Measurements from ENCODE around the gene NOB1. TPM values are rescaled to one million over a fixed set of nuclear protein-coding genes. Genes with fewer than 3 reads are reported as not detected.

Gene NOB1
- total and polyA plus RNA-seq, 2 donors (not counting 1 experiment from before 2014, with no cell fraction given): 42.3 to 44.9 TPM

- no peak overlapping the region for H3K4me2 ChIP-seq (replicated peaks; ENCODE audit: low read depth, low read length, poor library complexity, severe bottlenecking)
- TF ChIP-seq CTCF (IDR thresholded peaks at IDR 0.05) (no peak), EZH2 (IDR thresholded peaks at IDR 0.05; ENCODE audit: borderline replicate concordance, insufficient read depth, low read depth, low read length, poor library complexity, severe bottlenecking) (no peak)
- no peak overlapping the region for H3K27ac Mint-ChIP-seq
- H3K79me2 ChIP-seq (ENCODE audit: control insufficient read depth, insufficient read depth, low read length): no peaks in the 10 kb centered on the region
- no peaks in the 10 kb centered on the region for H3K9me3 ChIP-seq (ENCODE audit: control extremely low read depth in 1 of 3, control insufficient read depth in 2 of 3, insufficient read depth in 1 of 3, low read length in 2 of 3)
- no peaks in the 10 kb centered on the region for H3K36me3 ChIP-seq (replicated peaks in 1 of 2; ENCODE audit: control extremely low read depth in 1 of 2, control insufficient read depth in 1 of 2, extremely low read depth in 1 of 2, insufficient read depth in 2 of 2, low read length in 1 of 2)
- DNase-seq (no peak), ATAC-seq (ENCODE audit: low read depth) (no peak)
- H3K27me3 ChIP-seq (replicated peaks in 1 of 4; ENCODE audit: control extremely low read depth in 1 of 4, control insufficient read depth in 3 of 4, insufficient read depth in 4 of 4, low read length in 3 of 4): no peaks in the 10 kb centered on the region
- H4K20me1 ChIP-seq (ENCODE audit: control insufficient read depth, insufficient read depth, low read length, poor library complexity, severe bottlenecking): no peaks in the 10 kb centered on the region
- ChIA-PET POLR2A (interaction anchor here (0.7 kb wide), 1 partner anchor 198 kb away, joined by 5 read pairs; no protein-coding TSS in a partner anchor), CTCF (interaction anchor here (1.7 kb wide), 1 partner anchor 13 kb away, joined by 6 read pairs; no protein-coding TSS in a partner anchor)
- H3K4me3 Mint-ChIP-seq: no peak overlapping the region
- intact Hi-C loops (cut with micrococcal nuclease): no loop called here
- WGBS (ENCODE audit: insufficient coverage): 100% methylated on average over 2 of the region's 6 CpGs
- no peak overlapping the region for H3K9ac ChIP-seq (ENCODE audit: low read length)
- H3K4me1 ChIP-seq (ENCODE audit: control insufficient read depth in 2 of 2, insufficient read depth in 2 of 2, low read length in 2 of 2): peaks cover 3 to 6% of the 10 kb centered on the region in 2 donors
- no peaks in the 10 kb centered on the region for H3K27me3 Mint-ChIP-seq
- no peak overlapping the region for H2AFZ ChIP-seq (ENCODE audit: insufficient read depth, low read depth, low read length, poor library complexity, severe bottlenecking)
- H3K27ac ChIP-seq (ENCODE audit: low read length in 2 of 2): no peak overlapping the region
- no peak overlapping the region for H3K4me3 ChIP-seq (ENCODE audit: control extremely low read depth in 1 of 5, extremely low read depth in 1 of 5, insufficient read depth in 1 of 5, low read depth in 2 of 5, low read length in 4 of 5)
- peaks cover 10% of the 10 kb centered on the region for H3K4me1 Mint-ChIP-seq
- no peaks in the 10 kb centered on the region for H3K9me3 Mint-ChIP-seq (ENCODE audit: insufficient read depth)
Observed at GRCh38 chr16:69721441-69721957, 33.2 kb downstream of the NOB1 start.

- H3K4me1 Mint-ChIP-seq: peaks cover 4% of the 10 kb centered on the region
- no peak for TF ChIP-seq EZH2 (IDR thresholded peaks at IDR 0.05; ENCODE audit: borderline replicate concordance, insufficient read depth, low read depth, low read length, poor library complexity, severe bottlenecking)
- no peak for TF ChIP-seq CTCF (IDR thresholded peaks at IDR 0.05)
- DNase-seq (no peak), ATAC-seq (ENCODE audit: low read depth) (no peak)
- H3K9me3 ChIP-seq (ENCODE audit: control extremely low read depth in 1 of 3, control insufficient read depth in 2 of 3, insufficient read depth in 1 of 3, low read length in 2 of 3): no peaks in the 10 kb centered on the region
- no peaks in the 10 kb centered on the region for H3K27me3 Mint-ChIP-seq
- CTCF ChIA-PET: interaction anchor here (1.7 kb wide), 1 partner anchor 12 kb away, joined by 6 read pairs; no protein-coding TSS in a partner anchor
- H3K4me3 Mint-ChIP-seq: no peak overlapping the region
- H3K4me2 ChIP-seq (replicated peaks; ENCODE audit: low read depth, low read length, poor library complexity, severe bottlenecking): no peak overlapping the region
- no peaks in the 10 kb centered on the region for H4K20me1 ChIP-seq (ENCODE audit: control insufficient read depth, insufficient read depth, low read length, poor library complexity, severe bottlenecking)
- POLR2A ChIA-PET: interaction anchor here (0.7 kb wide), 1 partner anchor 198 kb away, joined by 5 read pairs; no protein-coding TSS in a partner anchor
- 98% methylated on average over 9 of the region's 10 CpGs for WGBS (ENCODE audit: insufficient coverage)
- H3K36me3 ChIP-seq (replicated peaks in 1 of 2; ENCODE audit: control extremely low read depth in 1 of 2, control insufficient read depth in 1 of 2, extremely low read depth in 1 of 2, insufficient read depth in 2 of 2, low read length in 1 of 2): no peaks in the 10 kb centered on the region
- intact Hi-C loops (cut with micrococcal nuclease): no loop called here
- H3K27ac Mint-ChIP-seq: no peak overlapping the region
- no peaks in the 10 kb centered on the region for H3K27me3 ChIP-seq (replicated peaks in 1 of 4; ENCODE audit: control extremely low read depth in 1 of 4, control insufficient read depth in 3 of 4, insufficient read depth in 4 of 4, low read length in 3 of 4)
- no peak overlapping the region for H2AFZ ChIP-seq (ENCODE audit: insufficient read depth, low read depth, low read length, poor library complexity, severe bottlenecking)
- H3K9ac ChIP-seq (ENCODE audit: low read length): no peak overlapping the region
- H3K4me3 ChIP-seq (ENCODE audit: control extremely low read depth in 1 of 5, extremely low read depth in 1 of 5, insufficient read depth in 1 of 5, low read depth in 2 of 5, low read length in 4 of 5): no peak overlapping the region
- H3K27ac ChIP-seq (ENCODE audit: low read length in 2 of 2): no peak overlapping the region
- H3K9me3 Mint-ChIP-seq (ENCODE audit: insufficient read depth): no peaks in the 10 kb centered on the region
- H3K79me2 ChIP-seq (ENCODE audit: control insufficient read depth, insufficient read depth, low read length): no peaks in the 10 kb centered on the region
- peaks cover 2 to 3% of the 10 kb centered on the region in 2 donors for H3K4me1 ChIP-seq (ENCODE audit: control insufficient read depth in 2 of 2, insufficient read depth in 2 of 2, low read length in 2 of 2)
Observed at GRCh38 chr16:69720822-69721430, 33.8 kb downstream of the NOB1 start.

Data from B cell (primary cell).